Endometrial microvascular endothelial cells (primary cell): ENCODE data around the gene AK8. TPM values are rescaled to one million over a fixed set of nuclear protein-coding genes. Genes with fewer than 3 reads are reported as not detected.

Source experiments
- in situ Hi-C: cut with HindIII; loops from 2 replicates; pipeline ENCODE4 v1.10.0; 2017; ENCODE audit warnings: low sequenced_read_pairs, low pct_unique_long_range_greater_than_20kb; ENCODE audit errors: inconsistent ontology term
- total RNA-seq: library from RNA; depleted of rRNA; stranded (reverse); fragments of >200 nt; gene quantifications from one replicate; pipeline ENCODE4 v1.2.3, GENCODE V29; 2015; ENCODE audit errors: inconsistent ontology term

The AK8 gene
- total RNA-seq, 1 donor from 2014 or later = not detected

GRCh38 chr9:132710333-132710732 lies 167.8 kb downstream of the AK8 start:
- in situ Hi-C loops = no loop called here

- in situ Hi-C loops = no loop called here
These were observed 169.2 kb downstream of the AK8 start for GRCh38 chr9:132708769-132709430.

GRCh38 chr9:132708239-132708638 lies 169.8 kb downstream of the AK8 start:
- in situ Hi-C loops = no loop called here

- in situ Hi-C loops = no loop called here
These were observed 174.7 kb downstream of the AK8 start for GRCh38 chr9:132703336-132703735.

- in situ Hi-C loops = no loop called here
These were observed 175.8 kb downstream of the AK8 start for GRCh38 chr9:132702254-132702653.

- in situ Hi-C loops = no loop called here
These were observed 178.1 kb downstream of the AK8 start for GRCh38 chr9:132699956-132700355.

- in situ Hi-C loops = no loop called here
These were observed 179.1 kb downstream of the AK8 start for GRCh38 chr9:132698989-132699388.

GRCh38 chr9:132697230-132697629 lies 180.9 kb downstream of the AK8 start:
- in situ Hi-C loops = no loop called here

- in situ Hi-C loops = no loop called here
These were observed 183.9 kb downstream of the AK8 start for GRCh38 chr9:132694144-132694543.

GRCh38 chr9:132690696-132691095 lies 187.4 kb downstream of the AK8 start:
- in situ Hi-C loops = no loop called here

GRCh38 chr9:132683873-132684272 lies 194.2 kb downstream of the AK8 start:
- in situ Hi-C loops = no loop called here

- in situ Hi-C loops = no loop called here
These were observed 196.5 kb downstream of the AK8 start for GRCh38 chr9:132681561-132681960.

GRCh38 chr9:132679946-132680625 lies 198.0 kb downstream of the AK8 start:
- in situ Hi-C loops = no loop called here

GRCh38 chr9:132677976-132678375 lies 200.1 kb downstream of the AK8 start:
- in situ Hi-C loops = no loop called here

Other genes with a start within 250 kb of the AK8 start
- gene DDX31, start 208.3 kb downstream of the AK8 start, total RNA-seq = 14.7 TPM
- gene GTF3C4, start 207.8 kb downstream of the AK8 start, total RNA-seq = 16.3 TPM
- 2.9 TPM for gene SPACA9, start 614 bp upstream of the AK8 start, total RNA-seq
- 19.0 TPM for gene TSC1, start 66.3 kb upstream of the AK8 start, total RNA-seq
- not detected for gene GFI1B, start 100.4 kb upstream of the AK8 start, total RNA-seq
- gene GTF3C5, start 152.7 kb upstream of the AK8 start, total RNA-seq = 58.4 TPM
- gene CEL, start 183.7 kb upstream of the AK8 start, total RNA-seq = 0.37 TPM
- gene RALGDS, start 243.0 kb upstream of the AK8 start, total RNA-seq = 17.6 TPM